ENCODE measurements around the gene GPC4. TPM values are rescaled to one million over a fixed set of nuclear protein-coding genes. Genes with fewer than 3 reads are reported as not detected.

Gene GPC4
- total and polyA plus RNA-seq, 11 donors, result 1.6 to 9.0 (median 5.7) TPM

DNA sequence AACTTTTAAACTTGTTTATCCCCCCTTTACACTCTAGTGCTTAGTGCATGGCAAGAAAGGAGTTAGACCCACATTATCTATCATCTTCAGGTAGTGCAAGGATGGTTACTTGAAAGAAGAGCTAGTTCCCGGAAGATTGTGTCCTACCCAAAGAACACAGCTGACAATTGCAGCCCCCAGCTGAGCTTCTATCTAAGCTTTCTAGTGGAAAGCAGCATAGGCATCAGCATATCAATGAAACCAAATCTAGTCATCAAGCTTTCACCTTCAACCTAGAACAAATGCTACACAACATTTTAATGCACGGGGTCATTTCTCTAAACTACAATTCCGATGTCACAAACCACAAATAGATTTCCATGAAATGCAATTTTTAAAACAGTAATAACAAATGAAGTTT lies 108.2 kb downstream of the GPC4 start:
- peaks cover 0 to 44% (median 0%) of the 10 kb centered on the region in 9 donors for H3K27me3 ChIP-seq

DNA sequence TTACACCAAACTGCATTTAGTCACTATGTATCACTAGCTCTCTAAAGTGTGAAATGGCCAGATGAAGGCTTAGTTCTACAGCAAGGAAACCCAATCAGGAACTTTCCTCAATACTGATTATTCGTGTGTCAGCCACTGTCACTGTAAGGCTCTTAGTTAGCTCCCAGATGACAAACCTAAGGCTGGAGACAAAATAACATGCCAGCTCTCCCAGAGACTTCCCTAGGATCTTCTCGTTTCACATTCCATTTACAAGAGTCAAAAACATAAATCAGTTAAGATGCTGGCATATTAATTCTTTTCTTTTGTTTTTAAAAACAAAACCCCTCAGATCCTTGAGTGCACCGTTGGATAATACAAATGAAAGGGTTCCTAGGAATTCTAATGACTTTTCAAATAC lies 109.0 kb downstream of the GPC4 start:
- Histone ChIP-seq H3K9me3 (no peaks in the 10 kb centered on the region), H3K27me3 (peaks cover 0 to 44% (median 0%) of the 10 kb centered on the region in 9 donors), H3K27ac (no peak overlapping the region), H3K4me3 (no peak overlapping the region), H3K4me1 (peaks cover 0 to 6% (median 0%) of the 10 kb centered on the region in 12 donors), H3K36me3 (no peaks in the 10 kb centered on the region)
- TF ChIP-seq, protein P1, sequence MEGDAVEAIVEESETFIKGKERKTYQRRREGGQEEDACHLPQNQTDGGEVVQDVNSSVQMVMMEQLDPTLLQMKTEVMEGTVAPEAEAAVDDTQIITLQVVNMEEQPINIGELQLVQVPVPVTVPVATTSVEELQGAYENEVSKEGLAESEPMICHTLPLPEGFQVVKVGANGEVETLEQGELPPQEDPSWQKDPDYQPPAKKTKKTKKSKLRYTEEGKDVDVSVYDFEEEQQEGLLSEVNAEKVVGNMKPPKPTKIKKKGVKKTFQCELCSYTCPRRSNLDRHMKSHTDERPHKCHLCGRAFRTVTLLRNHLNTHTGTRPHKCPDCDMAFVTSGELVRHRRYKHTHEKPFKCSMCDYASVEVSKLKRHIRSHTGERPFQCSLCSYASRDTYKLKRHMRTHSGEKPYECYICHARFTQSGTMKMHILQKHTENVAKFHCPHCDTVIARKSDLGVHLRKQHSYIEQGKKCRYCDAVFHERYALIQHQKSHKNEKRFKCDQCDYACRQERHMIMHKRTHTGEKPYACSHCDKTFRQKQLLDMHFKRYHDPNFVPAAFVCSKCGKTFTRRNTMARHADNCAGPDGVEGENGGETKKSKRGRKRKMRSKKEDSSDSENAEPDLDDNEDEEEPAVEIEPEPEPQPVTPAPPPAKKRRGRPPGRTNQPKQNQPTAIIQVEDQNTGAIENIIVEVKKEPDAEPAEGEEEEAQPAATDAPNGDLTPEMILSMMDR (IDR thresholded peaks at IDR 0.05), result no peak
- WGBS, 4 donors, result 55 to 84% (median 67%) methylated on average over 3 of the region's 3 CpGs
- ATAC-seq (no peak), DNase-seq (no peak)
- intact Hi-C loops (cut with DNase I), result no loop called here

More for the DNA sequence above, 108.2 kb downstream of the GPC4 start:
- WGBS, 4 donors, result 57 to 75% (median 63%) methylated on average over 3 of the region's 3 CpGs
- DNase-seq (no peak), ATAC-seq (no peak)
- Histone ChIP-seq H3K4me3 (no peak overlapping the region), H3K9me3 (no peaks in the 10 kb centered on the region), H3K27ac (no peak overlapping the region), H3K4me1 (peaks cover 0 to 6% (median 0%) of the 10 kb centered on the region in 12 donors), H3K36me3 (no peaks in the 10 kb centered on the region)
- TF ChIP-seq, protein P1 (IDR thresholded peaks at IDR 0.05), result no peak
- TF ChIP-seq POLR2A (IDR thresholded peaks at IDR 0.05), result no peak
- intact Hi-C loops (cut with DNase I), result no loop called here

DNA sequence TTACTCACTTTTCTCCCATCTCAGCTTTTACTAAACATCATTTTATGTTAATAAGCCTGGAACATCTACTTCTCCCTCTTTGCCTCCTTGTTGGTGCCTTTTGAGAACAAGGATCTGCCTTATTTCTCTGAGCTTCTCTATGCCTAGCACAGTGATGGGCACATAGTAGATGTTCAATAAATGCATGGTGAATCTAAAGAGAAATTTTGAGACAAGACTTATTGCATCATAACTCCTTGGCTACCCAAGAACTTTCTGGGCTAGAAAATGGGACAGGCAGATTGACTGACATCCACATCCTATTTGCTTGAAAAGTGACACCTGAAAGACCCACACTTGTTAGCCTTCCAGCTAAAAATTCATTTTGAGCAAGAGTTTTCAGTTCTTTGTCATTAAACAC lies 109.9 kb downstream of the GPC4 start:
- H3K9me3 ChIP-seq, result no peaks in the 10 kb centered on the region
- no peaks in the 10 kb centered on the region for H3K36me3 ChIP-seq
- H3K4me1 ChIP-seq, result peaks cover 0 to 6% (median 0%) of the 10 kb centered on the region in 12 donors
- no peak for DNase-seq
- H3K4me3 ChIP-seq, result no peak overlapping the region
- H3K27me3 ChIP-seq, result peaks cover 0 to 36% (median 0%) of the 10 kb centered on the region in 9 donors
- ATAC-seq, result no peak
- no peak overlapping the region for H3K27ac ChIP-seq
- intact Hi-C loops (cut with DNase I), result no loop called here
- TF ChIP-seq POLR2A (IDR thresholded peaks at IDR 0.05), result no peak
- TF ChIP-seq, protein P1 (IDR thresholded peaks at IDR 0.05), result no peak

DNA sequence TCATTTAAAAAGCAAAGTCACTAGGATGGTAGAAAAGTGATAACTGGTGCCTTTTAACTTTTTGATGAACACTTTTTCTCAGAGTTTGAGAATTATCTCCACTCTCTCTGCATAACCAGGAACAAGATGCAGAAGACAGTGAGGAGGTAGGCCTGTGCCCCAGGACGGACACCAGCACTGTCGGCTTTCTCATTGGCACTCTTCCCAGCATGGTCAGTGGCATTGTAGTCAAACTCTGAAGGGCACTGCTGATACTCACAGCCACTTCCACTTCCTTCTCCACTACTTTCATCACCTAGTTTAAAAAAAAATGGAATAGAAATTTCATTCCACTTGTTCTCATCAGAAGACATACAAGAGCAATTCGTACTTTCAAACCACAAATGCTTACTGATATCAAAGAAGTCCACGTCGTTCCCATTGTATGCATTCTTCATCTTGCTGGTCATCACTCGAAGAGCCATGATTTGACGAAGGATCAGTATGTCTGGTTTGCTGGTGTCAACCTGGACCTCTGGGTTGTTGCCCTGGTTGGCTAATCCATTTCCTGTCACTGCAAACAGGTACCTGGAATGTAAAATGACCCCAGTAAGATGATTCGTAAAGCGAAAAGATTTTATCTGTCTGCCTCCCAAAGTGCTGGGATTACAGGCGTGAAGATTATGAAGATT lies 112.4 kb downstream of the GPC4 start:
- no peaks in the 10 kb centered on the region for H3K36me3 ChIP-seq
- H3K27me3 ChIP-seq, result peaks cover 0 to 14% (median 0%) of the 10 kb centered on the region in 9 donors
- WGBS, 4 donors, result 73 to 81% (median 77%) methylated on average over 10 of the region's 10 CpGs
- no peaks in the 10 kb centered on the region for H3K9me3 ChIP-seq
- H3K4me1 ChIP-seq, result peaks cover 0 to 6% (median 0%) of the 10 kb centered on the region in 12 donors
- intact Hi-C loops (cut with DNase I), result no loop called here
- H3K4me3 ChIP-seq, result no peak overlapping the region
- DNase-seq (no peak), ATAC-seq (peak in 2 of 4 donors; percentile 43 to 64)
- H3K27ac ChIP-seq, result no peak overlapping the region
- TF ChIP-seq POLR2A (IDR thresholded peaks at IDR 0.05), result no peak
- TF ChIP-seq, protein P1 (IDR thresholded peaks at IDR 0.05), result no peak
